SK-N-SH treated with all-trans-retinoic acid at 6 μM for 48 hours (cell line): ENCODE results near the gene RASSF10.

Experiments
- ESRRG ChIP-seq: fragments of 250-450 bp; sonication (Bioruptor Pico); IDR thresholded peaks from 2 replicates; pipeline ENCODE4 v1.6.1; 2021; ENCODE audit warnings: mild to moderate bottlenecking
- PATZ1 ChIP-seq: fragments of 250-450 bp; sonication (Bioruptor Pico); IDR thresholded peaks from 2 replicates; pipeline ENCODE4 v1.8.0; 2020; ENCODE audit warnings: mild to moderate bottlenecking, moderate library complexity, borderline replicate concordance
- POU6F1 ChIP-seq: fragments of 250-450 bp; sonication (Bioruptor Pico); IDR thresholded peaks from 2 replicates; pipeline ENCODE4 v1.8.0; 2021; ENCODE audit warnings: low read depth, mild to moderate bottlenecking, moderate library complexity, borderline replicate concordance
- SNAI2 ChIP-seq: fragments of 250-450 bp; sonication (Bioruptor Pico); IDR thresholded peaks from 2 replicates; pipeline ENCODE4 v1.5.0; 2020; ENCODE audit warnings: mild to moderate bottlenecking, moderate library complexity
- ZFP3 ChIP-seq: fragments of 250-450 bp; sonication (Bioruptor Pico); IDR thresholded peaks from 2 replicates; pipeline ENCODE4 v1.5.0; 2020; ENCODE audit warnings: mild to moderate bottlenecking, moderate library complexity
- ZFP30 ChIP-seq: fragments of 450-650 bp; formaldehyde crosslinking; IDR thresholded peaks from 2 replicates; pipeline ENCODE4 v1.5.0; 2022; ENCODE audit warnings: mild to moderate bottlenecking, moderate library complexity

GRCh38 chr11:13047884-13048283, 38.8 kb downstream of the RASSF10 start:
- no peak for TF ChIP-seq ZFP30 (CRISPR knock-in tag)
- TF ChIP-seq ESRRG (CRISPR knock-in tag): no peak
- no peak for TF ChIP-seq ZFP3
- TF ChIP-seq POU6F1 (CRISPR knock-in tag): no peak
- no peak for TF ChIP-seq SNAI2 (CRISPR knock-in tag)
- TF ChIP-seq PATZ1 (CRISPR knock-in tag): no peak
